HG03460 (cell line): ENCODE measurements around the gene RGS5.
"Not testable (repeated sequence)": the region's sequence is repeated elsewhere in the genome, so short reads cannot be mapped to it uniquely, and the experiment has no call there.

Experiments
- ATAC-seq: cut with Tn5 transposase; IDR thresholded peaks from one replicate; pipeline ENCODE4 v1.9.1; 2021; ENCODE audit not compliant: unreplicated experiment

RGS5 gene

DNA sequence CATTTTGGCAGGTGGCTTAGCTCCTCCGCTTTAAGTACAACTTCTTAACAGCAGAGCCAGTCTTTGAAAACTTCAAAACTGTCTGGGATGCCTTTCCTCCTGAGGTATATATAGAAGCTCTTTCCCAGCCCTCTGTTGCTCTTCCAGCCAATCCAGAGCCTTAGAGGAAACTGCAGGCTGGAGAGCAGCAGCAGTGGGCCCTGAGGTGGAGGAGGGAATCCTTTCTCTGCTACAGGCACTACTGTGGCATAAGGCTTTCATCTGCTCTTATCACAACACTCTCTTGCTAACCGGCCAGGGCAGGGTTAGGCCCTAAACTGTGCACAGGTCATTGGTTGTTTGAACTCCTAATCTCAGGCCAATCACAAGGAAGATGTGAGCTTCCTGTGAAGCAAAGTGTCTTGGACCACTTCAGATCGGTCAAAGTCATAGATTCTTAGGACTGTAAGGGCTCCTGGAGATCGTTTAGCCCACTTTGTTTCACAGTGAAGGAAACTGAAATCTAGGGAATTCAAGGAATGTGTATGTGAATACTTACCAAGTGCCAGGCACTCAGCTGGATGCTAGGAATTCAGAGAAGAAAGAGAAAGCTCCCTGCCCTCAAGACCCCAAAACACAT, at the start of gene RGS5:
Gene RGS5, minus strand, starts transcription at position 84 of the 619 bp plus-strand sequence. Its CDS starts 81 bp downstream, at position 3.
- no peak for ATAC-seq

GRCh38 chr1:163250382-163250974, 47.8 kb upstream of the RGS5 start:
- no peak for ATAC-seq

DNA sequence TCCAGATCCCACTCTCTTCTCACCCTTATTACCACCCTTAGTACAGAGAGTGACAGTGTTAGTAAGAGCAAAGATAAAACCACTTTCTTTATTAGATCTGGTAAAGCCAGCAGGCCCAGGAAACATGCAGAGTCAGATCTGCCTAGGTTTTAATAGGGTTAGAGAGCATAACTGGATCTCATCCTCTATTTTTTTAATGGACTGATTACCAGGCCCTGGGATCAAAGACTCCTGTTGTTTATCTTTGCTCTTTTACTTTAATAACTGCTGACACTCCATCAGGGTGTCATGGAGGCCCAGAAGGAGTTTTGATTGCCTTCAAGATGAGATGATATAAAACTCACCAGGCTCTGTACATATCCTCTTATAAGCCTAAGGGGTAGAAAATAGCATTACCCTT, 45.3 kb upstream of the RGS5 start:
- no peak for ATAC-seq

DNA sequence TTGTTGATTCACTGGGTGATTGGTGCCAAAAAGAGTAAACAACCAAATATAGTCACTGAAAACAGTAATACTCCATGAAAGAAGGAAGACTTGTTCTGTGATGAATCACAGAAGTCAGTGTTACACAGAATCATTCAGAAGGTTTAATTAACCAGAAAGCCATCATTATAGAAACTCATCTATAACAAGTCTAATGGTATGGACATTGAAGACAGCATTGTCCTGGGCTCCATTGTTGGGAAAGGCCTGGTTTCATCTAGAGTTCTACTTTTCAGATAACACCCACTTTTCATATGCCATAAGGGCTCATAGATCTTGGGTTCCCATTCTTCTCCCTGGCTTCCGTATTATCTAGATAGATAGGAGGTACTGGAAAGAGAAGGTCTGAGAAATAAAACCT, 41.9 kb upstream of the RGS5 start:
- ATAC-seq = not testable (repeated sequence)

DNA sequence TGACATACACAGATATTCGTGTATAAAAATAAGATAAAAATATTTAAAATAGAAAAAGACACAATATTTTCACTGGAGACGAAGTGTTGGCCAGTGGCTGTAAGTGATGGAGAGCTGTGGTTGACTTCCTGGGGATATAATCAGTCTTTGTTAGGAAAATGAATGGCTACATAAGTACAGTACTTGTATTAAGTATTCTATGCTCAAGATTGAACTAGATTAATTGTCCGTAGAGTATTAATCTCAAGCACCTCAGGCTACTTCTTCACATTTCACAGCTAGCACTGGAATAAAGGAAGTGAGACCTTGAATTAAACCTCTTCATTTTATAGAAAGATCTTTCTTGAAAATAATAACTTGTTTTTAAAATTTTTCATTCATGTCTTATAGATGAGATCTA, 39.0 kb upstream of the RGS5 start:
- ATAC-seq = no peak

DNA sequence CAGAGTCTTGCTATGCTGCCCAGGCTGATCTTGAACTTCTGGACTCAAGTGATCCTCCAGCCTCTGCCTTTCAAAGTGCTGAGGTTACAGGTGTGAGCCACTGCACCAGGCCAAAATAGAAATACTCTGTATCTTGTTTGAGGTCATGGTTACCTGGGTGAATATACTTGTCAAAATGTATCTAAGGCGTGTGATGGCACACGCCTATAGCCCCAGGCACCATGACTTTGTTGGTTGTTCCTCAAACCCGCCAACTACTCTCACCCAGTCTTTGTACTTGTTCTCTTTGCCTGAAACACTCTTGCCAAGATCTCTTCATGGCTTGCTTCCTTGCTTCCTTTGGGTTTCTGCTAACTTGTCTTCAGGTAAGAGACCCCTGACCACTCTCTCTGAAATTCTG, 38.0 kb upstream of the RGS5 start:
- ATAC-seq = no peak

DNA sequence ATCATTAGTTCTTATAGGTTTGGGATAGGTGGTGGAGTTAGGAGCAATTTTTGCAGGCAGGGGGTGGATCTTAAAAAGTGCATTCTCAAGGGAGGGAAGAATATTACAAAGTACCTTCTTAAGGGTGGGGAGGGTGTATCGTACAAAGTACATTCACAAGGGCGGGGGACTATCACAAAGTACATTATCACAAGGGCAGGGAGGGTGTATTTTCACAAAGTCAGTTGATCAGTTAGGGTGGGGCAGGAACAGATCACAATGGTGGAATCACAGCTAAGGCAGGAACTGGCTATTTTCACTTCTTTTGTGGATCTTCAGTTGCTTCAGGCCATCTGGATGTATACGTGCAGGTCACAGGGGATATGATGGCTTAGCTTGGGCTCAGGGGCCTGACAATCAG, 30.9 kb upstream of the RGS5 start:
- ATAC-seq = not testable (repeated sequence)

- ATAC-seq = no peak
These were observed 28.7 kb upstream of the RGS5 start for GRCh38 chr1:163231385-163231784.

- no peak for ATAC-seq
These were observed 28.1 kb upstream of the RGS5 start for GRCh38 chr1:163230827-163231226.

- ATAC-seq = not testable (repeated sequence)
These were observed 25.6 kb upstream of the RGS5 start for GRCh38 chr1:163228271-163228670.

DNA sequence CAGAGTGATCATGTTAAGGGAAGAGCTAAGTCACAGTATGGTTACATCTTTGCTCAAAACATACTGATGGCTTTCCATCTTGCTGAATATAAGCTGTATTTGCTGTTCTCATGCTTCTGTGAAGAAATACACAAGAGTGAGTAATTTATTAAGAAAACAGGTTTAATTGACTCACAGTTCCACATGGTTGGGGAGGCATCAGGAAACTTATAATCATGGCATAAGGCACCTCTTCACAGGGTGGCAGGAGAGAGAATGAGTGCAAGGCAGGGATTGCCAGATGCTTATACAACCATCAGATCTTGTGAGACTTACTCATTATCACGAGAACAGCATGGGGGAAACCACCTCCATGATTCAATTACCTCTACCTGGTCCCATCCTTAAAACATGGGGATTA, 24.4 kb upstream of the RGS5 start:
- no peak for ATAC-seq

DNA sequence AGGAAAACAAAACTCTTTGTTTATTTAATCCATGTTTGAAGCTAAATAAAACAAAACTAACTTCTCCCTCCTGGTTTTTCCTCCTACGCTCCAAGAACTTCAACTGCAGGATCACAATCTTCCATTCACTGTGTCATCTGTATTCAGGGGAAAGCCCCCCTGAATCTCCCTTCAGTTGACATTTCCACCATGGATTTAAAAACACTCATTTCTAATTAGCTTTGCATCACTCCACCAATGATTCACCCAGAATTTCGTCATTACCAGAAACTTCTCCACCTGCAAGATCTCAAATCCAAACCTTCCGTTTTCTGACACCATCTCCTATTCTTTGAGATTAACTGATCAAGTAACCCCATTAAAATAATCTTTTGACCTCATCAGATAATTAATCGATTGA, 10.9 kb upstream of the RGS5 start:
- ATAC-seq = no peak

DNA sequence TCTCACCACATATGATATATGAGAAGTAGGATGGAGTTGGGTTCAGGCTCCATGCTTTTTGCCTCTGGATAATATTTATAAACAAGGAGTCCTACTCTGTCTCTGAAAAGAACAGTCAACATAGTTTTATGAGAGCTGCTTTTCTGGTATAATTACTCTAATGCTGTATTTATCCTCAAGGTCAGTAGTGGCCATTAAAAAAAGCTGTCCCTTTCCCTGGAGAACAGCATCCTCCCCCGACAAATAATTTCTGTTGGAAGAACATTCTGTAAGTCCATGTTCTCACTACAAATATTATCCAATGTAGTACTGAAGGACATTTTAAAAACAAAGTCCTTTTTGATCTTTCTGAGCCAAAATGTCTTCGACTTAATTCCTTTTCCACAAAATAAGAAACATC, 9.0 kb upstream of the RGS5 start:
- ATAC-seq = no peak

GRCh38 chr1:163205513-163205912, 2.8 kb upstream of the RGS5 start:
- no peak for ATAC-seq

DNA sequence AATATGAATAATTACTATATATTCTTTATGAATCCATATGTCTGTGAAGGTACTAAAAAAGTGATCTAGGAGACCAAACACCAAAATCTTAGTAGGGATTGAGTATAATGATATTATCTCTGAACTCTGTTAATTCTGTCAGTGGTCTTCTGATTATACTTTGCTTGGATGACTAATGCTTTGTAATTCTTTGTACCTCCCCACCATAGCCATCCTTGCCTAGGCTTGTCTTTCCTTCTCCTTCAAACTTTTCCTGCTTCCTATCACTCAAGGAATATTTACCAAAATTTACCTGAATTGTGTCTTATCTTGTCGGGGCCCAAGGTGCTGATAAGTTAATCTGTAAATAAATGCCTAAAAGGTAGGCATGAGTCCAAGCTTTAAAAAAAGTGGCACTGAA, 845 bp upstream of the RGS5 start:
- ATAC-seq = no peak

DNA sequence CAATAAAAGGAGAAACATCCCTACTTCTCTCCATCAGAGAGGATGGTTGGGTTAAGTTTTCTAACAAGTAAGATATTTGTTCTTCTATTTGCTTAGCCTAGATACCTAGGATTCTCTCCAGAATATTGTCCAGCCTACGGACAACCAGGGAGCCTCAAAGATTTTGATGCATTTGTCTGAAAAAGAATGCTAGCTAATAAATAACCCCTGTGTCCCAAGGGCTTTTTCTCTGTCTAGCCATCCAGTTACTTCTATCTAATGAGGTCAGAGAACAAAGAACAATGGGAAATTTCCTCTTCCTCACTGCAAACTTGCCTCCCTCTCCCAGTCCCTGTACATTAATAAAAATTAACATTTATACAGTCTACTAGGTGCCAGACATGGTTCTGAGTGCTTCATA, 810 bp downstream of the RGS5 start:
- ATAC-seq = no peak

GRCh38 chr1:163197022-163197421, 5.7 kb downstream of the RGS5 start:
- ATAC-seq = no peak

DNA sequence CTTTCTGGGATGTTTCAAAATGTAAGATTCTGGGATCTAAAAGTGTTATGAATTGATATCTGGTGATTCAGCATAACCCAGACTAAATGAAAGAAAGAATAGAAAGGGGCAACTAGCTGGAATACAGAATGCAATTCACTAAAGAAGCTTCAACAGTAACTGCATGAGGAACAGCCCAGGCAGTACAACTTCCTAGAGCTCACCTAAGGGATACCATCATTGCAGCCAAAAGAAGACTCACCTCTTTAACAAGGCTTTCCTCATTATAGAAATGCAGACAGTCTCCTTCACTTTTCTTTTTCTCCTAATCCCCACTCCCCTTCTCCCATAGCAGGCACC, 6.3 kb downstream of the RGS5 start:
- ATAC-seq = no peak

DNA sequence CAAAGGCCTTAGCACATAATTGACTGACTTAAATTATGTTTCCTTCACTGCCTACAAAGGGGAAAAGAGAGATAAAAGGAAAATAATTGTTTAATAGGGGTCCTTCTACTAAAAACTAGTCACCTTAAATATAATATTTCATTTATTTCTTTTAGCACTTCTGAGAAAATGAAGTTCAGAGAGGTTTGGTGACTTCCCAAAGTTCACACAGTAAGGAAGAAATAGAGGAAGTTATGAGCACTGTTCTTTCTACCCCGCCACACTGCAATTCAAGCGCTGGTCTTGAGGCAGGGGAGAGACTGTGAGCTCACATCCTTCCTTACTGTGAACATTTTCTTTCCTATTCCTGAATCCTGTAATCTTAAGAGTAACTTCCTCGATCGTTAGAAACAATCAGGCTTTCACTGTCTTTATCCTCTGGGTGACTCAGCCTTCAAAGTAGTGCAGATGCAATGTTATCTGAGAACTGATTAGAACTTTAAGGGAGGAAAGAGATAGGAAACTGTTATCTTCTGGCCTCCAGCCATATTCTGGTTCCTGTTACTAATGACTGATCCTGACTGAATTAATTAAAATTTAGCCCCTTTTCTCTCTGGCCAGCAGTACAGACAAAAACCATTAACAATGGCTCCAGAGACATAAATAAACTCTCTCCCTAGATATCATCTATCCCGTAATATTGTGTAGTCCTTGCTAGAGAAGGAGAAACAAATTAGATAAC, 6.8 kb downstream of the RGS5 start:
- no peak for ATAC-seq

GRCh38 chr1:163191301-163191700, 11.4 kb downstream of the RGS5 start:
- no peak for ATAC-seq

DNA sequence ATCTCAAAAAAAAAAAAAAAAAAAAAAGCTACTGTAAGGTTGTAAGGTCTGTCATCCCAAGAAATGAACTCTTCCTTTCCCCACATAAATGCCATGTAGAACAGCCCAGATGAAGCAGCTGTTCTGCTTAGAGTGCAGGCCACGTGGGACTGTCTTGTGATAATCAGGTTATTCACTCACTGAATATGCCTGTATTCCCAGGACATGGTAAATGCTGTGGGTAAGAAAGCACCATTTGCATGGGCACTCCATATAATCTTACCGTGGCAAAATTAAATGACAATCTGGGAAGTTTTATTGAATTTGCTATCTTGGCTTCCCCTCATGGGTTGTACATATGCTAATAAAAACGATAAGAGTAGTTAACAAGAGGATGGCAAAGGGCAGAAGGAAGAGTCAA, 13.8 kb downstream of the RGS5 start:
- no peak for ATAC-seq

DNA sequence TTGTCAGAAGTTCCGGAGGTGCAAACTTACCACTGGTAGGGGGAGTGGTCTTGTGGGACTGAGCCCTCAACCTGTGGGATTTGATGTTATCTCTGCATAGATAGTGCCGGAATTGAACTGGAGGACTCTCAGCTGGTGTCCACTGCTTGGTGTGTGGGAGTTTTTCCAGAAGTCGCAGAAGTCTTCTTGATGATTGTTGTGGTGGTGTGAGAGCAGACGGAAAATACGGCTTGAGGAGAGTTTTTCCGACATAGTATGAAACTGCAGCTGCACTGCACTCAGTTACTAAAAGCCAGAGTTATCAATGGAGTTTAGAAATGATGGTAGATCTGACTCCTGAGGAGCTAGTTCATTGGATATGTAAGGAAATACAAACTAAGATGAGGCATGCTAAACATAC, 14.9 kb downstream of the RGS5 start:
- no peak for ATAC-seq

GRCh38 chr1:163186862-163187261, 15.9 kb downstream of the RGS5 start:
- ATAC-seq = no peak
